H1 (cell line): ENCODE results near the gene TBX4. TPM values are rescaled to one million over a fixed set of nuclear protein-coding genes. Genes with fewer than 3 reads are reported as not detected.

Experiments used
- ASH2L ChIP-seq: fragments of 200-600, 300-600 bp; sonication (generic); IDR thresholded peaks from one replicate; pipeline ENCODE4 v1.7.1; 2017; ENCODE audit warnings: low read length
- BCL11A ChIP-seq, 2 experiments: IDR thresholded peaks; one replicate each; pipeline ENCODE4 v1.6.1; 2011; ENCODE audit warnings: low read depth in 2 of 2, low read length in 2 of 2, mild to moderate bottlenecking in 2 of 2
- CBX5 ChIP-seq: fragments of 300-800, 300-1000 bp; sonication (generic); IDR thresholded peaks from 2 replicates; pipeline ENCODE4 v1.7.1; 2016; ENCODE audit warnings: antibody characterized with exemption, low read length, low read depth
- HDAC2 ChIP-seq, 2 experiments: fragments of 300-600 bp in 1 of 2; sonication (generic) in 1 of 2; IDR thresholded peaks; 2 replicates each; pipeline ENCODE4 v1.6.1; 2011 to 2012; ENCODE audit warnings: low read depth in 2 of 2, low read length in 2 of 2, mild to moderate bottlenecking in 2 of 2, moderate library complexity in 2 of 2, borderline replicate concordance in 1 of 2, inconsistent platforms in 1 of 2
- RFX5 ChIP-seq: IDR thresholded peaks from 2 replicates; pipeline ENCODE4 v1.6.1; 2011; ENCODE audit warnings: low read depth, low read length, improper control_type of control experiment, borderline replicate concordance
- SP2 ChIP-seq: IDR thresholded peaks from 2 replicates; pipeline ENCODE4 v1.6.1; 2012; ENCODE audit warnings: mild to moderate bottlenecking, low read length, inconsistent platforms
- TAF7 ChIP-seq: optimal IDR thresholded peaks from 2 replicates; pipeline ENCODE3; 2011; ENCODE audit warnings: low read depth, mild to moderate bottlenecking, inconsistent platforms, low read length, moderate library complexity, borderline replicate concordance
- polyA plus RNA-seq, 7 experiments: library from polyadenylated mRNA; depleted of rRNA in 3 of 7; stranded (reverse) in 5 of 7; unstranded in 2 of 7; fragments of >200 nt in 5 of 7; fragments of 200-250 nt in 2 of 7; gene quantifications; 1 replicate in 5 of 7; 2 replicates in 1 of 7; 4 replicates in 1 of 7; pipeline versions ENCODE4 v1.2.1 to v1.2.3, GENCODE V29; 2011 to 2013; ENCODE audit warnings: missing spikeins in 2 of 7, mixed read lengths in 2 of 7
- total RNA-seq: library from RNA; stranded (reverse); fragmentation: NEBNext Ultra II Directional; extraction: Animal tissue kit (Norgen Biotek cat#: 25700); gene quantifications from 2 replicates; pipeline ENCODE4 v1.2.1, GENCODE V29; 2021
- TF ChIP-seq, protein P1 (sequence below): fragments of 300-600 bp; sonication (generic); IDR thresholded peaks from 2 replicates; pipeline ENCODE4 v1.7.1; 2012; ENCODE audit warnings: low read length, moderate library complexity, mild to moderate bottlenecking, inconsistent platforms; ENCODE audit not compliant: insufficient replicate concordance
- TF ChIP-seq, protein P2 (sequence below): IDR thresholded peaks from 2 replicates; pipeline ENCODE4 v1.6.1; 2011; ENCODE audit warnings: low read depth, mild to moderate bottlenecking, low read length; ENCODE audit not compliant: insufficient read depth

TBX4 gene
- total and polyA plus RNA-seq, 2 of the 8 experiments (the other 6 are each of a cell fraction or from before 2014, with no cell fraction given), result 0.02 TPM; not detected in 1

DNA sequence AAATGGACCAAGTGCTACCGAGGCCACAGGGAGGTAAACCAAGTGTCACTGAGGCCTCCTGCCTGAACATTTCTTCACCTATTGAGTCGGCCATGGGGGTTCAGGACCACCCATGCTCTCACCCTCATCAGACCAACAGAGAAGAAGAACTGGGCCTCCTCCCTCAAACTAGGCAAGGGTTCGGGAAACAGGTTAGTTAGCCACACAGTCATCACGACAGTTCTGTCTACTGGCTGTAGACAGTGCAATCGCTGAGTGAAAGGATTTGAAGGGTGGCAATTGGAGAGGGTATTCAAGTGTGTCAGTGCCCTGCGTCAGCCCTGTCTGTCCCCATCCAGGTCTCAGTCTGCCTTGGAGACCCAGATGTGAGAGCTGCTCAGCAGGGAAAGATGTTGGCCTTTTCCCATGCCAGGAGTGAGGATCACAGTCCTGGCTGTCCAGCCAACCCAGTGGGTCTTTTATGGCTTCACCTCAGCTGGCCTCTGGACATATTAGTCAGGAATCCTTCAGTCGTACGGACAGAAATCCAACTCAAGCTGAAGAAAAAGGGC lies 32.7 kb upstream of the TBX4 start (continued):
- TF ChIP-seq, protein P1, sequence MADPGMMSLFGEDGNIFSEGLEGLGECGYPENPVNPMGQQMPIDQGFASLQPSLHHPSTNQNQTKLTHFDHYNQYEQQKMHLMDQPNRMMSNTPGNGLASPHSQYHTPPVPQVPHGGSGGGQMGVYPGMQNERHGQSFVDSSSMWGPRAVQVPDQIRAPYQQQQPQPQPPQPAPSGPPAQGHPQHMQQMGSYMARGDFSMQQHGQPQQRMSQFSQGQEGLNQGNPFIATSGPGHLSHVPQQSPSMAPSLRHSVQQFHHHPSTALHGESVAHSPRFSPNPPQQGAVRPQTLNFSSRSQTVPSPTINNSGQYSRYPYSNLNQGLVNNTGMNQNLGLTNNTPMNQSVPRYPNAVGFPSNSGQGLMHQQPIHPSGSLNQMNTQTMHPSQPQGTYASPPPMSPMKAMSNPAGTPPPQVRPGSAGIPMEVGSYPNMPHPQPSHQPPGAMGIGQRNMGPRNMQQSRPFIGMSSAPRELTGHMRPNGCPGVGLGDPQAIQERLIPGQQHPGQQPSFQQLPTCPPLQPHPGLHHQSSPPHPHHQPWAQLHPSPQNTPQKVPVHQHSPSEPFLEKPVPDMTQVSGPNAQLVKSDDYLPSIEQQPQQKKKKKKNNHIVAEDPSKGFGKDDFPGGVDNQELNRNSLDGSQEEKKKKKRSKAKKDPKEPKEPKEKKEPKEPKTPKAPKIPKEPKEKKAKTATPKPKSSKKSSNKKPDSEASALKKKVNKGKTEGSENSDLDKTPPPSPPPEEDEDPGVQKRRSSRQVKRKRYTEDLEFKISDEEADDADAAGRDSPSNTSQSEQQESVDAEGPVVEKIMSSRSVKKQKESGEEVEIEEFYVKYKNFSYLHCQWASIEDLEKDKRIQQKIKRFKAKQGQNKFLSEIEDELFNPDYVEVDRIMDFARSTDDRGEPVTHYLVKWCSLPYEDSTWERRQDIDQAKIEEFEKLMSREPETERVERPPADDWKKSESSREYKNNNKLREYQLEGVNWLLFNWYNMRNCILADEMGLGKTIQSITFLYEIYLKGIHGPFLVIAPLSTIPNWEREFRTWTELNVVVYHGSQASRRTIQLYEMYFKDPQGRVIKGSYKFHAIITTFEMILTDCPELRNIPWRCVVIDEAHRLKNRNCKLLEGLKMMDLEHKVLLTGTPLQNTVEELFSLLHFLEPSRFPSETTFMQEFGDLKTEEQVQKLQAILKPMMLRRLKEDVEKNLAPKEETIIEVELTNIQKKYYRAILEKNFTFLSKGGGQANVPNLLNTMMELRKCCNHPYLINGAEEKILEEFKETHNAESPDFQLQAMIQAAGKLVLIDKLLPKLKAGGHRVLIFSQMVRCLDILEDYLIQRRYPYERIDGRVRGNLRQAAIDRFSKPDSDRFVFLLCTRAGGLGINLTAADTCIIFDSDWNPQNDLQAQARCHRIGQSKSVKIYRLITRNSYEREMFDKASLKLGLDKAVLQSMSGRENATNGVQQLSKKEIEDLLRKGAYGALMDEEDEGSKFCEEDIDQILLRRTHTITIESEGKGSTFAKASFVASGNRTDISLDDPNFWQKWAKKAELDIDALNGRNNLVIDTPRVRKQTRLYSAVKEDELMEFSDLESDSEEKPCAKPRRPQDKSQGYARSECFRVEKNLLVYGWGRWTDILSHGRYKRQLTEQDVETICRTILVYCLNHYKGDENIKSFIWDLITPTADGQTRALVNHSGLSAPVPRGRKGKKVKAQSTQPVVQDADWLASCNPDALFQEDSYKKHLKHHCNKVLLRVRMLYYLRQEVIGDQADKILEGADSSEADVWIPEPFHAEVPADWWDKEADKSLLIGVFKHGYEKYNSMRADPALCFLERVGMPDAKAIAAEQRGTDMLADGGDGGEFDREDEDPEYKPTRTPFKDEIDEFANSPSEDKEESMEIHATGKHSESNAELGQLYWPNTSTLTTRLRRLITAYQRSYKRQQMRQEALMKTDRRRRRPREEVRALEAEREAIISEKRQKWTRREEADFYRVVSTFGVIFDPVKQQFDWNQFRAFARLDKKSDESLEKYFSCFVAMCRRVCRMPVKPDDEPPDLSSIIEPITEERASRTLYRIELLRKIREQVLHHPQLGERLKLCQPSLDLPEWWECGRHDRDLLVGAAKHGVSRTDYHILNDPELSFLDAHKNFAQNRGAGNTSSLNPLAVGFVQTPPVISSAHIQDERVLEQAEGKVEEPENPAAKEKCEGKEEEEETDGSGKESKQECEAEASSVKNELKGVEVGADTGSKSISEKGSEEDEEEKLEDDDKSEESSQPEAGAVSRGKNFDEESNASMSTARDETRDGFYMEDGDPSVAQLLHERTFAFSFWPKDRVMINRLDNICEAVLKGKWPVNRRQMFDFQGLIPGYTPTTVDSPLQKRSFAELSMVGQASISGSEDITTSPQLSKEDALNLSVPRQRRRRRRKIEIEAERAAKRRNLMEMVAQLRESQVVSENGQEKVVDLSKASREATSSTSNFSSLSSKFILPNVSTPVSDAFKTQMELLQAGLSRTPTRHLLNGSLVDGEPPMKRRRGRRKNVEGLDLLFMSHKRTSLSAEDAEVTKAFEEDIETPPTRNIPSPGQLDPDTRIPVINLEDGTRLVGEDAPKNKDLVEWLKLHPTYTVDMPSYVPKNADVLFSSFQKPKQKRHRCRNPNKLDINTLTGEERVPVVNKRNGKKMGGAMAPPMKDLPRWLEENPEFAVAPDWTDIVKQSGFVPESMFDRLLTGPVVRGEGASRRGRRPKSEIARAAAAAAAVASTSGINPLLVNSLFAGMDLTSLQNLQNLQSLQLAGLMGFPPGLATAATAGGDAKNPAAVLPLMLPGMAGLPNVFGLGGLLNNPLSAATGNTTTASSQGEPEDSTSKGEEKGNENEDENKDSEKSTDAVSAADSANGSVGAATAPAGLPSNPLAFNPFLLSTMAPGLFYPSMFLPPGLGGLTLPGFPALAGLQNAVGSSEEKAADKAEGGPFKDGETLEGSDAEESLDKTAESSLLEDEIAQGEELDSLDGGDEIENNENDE, result no peak
- TF ChIP-seq, protein P2, sequence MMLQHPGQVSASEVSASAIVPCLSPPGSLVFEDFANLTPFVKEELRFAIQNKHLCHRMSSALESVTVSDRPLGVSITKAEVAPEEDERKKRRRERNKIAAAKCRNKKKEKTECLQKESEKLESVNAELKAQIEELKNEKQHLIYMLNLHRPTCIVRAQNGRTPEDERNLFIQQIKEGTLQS, result no peak
- TF ChIP-seq BCL11A (IDR thresholded peaks at IDR 0.05; ENCODE audit: low read depth in 2 of 2, low read length in 2 of 2) (no peak), RFX5 (no peak), ASH2L (no peak), TAF7 (no peak), HDAC2 (IDR thresholded peaks at IDR 0.05; ENCODE audit: borderline replicate concordance in 1 of 2, low read depth in 2 of 2, low read length in 2 of 2) (no peak), CBX5 (no peak), SP2 (no peak)
